ENCODE measurements around the gene ICA1L.

Gene ICA1L

DNA sequence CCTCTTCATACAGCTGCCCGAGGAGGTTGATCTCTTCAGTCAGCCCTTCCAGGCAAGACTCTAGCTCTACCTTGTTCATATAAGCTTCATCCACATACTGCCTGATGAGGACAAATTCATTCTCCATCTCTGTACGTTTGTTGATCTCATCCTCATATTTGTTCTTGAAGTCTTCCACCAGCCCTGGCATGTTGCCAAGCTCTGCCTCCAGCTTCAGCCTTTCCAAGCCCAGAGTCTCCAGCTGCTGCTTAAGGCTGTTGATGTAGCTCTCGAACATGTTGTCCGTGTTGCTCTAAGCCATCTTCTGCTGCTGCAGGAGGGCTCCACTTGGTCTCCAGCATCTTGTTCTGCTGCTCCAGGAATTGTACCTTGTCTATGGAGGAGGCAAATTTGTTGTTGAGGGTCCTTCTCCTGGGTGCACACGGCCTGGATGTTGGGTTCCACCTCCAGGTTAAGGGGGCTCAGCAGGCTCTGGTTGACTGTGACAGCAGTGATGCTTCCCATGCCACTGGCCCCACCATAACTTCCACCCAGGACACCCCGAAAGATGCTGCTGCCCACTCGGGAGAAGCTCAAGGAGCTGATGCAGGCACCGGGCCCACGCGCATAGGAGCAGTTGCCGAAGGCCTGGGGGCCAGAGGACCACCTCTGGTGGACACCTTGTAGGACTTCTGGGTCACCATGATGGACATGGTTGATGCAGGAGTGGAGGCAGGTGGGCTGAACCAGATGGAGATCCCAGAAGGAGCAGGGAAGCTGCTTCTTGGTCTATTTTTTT is 30.3 kb downstream of the ICA1L start:
- peaks cover 19% of the 10 kb centered on the region for H3K36me3 Mint-ChIP-seq (ENCODE audit: low read depth)
- H3K4me3 Mint-ChIP-seq: no peak overlapping the region
- peaks cover 10% of the 10 kb centered on the region for H3K9me3 Mint-ChIP-seq
- no peaks in the 10 kb centered on the region for H3K4me1 Mint-ChIP-seq
- no peaks in the 10 kb centered on the region for H3K27me3 Mint-ChIP-seq (ENCODE audit: low read depth)
- H3K27ac Mint-ChIP-seq: no peak overlapping the region
- TF ChIP-seq, protein P1, sequence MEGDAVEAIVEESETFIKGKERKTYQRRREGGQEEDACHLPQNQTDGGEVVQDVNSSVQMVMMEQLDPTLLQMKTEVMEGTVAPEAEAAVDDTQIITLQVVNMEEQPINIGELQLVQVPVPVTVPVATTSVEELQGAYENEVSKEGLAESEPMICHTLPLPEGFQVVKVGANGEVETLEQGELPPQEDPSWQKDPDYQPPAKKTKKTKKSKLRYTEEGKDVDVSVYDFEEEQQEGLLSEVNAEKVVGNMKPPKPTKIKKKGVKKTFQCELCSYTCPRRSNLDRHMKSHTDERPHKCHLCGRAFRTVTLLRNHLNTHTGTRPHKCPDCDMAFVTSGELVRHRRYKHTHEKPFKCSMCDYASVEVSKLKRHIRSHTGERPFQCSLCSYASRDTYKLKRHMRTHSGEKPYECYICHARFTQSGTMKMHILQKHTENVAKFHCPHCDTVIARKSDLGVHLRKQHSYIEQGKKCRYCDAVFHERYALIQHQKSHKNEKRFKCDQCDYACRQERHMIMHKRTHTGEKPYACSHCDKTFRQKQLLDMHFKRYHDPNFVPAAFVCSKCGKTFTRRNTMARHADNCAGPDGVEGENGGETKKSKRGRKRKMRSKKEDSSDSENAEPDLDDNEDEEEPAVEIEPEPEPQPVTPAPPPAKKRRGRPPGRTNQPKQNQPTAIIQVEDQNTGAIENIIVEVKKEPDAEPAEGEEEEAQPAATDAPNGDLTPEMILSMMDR (IDR thresholded peaks at IDR 0.05; ENCODE audit: unreplicated experiment in 3 of 3): no peak

DNA sequence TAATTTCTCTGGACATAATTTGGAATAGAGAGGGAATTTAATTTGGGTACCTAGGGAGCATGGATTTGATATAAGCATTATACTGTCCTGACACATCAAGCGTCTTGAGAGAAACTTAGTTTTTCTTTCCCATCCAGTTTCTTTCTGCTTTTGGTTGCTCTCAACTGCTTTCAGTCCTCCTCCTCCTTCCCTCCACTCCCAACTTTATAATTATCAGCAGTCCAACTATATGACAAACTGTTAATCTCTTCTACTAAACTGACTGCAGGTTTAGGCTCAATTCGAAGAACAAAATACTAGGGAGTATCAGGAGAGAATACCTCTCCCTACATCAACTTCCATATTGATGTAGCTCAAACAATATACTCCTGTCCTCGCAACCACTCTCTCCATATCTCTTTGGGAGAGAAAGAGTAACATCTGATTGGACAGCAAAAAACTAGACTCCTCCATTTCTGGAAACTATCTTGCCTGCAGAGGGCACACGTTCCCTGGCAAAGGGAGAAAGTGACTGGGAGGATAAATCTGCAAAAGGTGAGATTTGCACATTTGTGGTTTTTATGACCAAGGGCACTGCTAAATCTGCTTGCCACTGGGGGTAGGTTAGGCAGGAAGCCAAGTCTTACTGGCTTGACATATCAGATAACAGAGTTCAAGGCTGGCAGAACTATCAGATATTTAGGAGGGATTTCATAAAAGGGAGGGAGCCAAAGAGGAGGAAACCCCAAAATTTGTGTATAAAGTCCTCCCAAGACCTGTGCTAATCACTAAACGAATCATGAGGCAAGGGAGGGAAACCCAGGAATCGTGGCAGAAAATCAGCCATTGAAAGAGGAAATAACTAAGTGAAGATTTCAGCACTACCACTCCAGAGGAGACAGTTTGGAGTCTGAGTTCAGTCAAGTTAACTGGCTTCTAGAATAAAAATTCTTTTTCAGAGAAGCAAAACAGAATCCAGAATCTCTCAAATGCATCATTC is 40.0 kb downstream of the ICA1L start:
- TF ChIP-seq, protein P1 (IDR thresholded peaks at IDR 0.05; ENCODE audit: unreplicated experiment in 3 of 3): peak; percentile 40 to 51 (median 41)
- Mint-ChIP-seq H3K36me3 (ENCODE audit: low read depth) (no peaks in the 10 kb centered on the region), H3K27me3 (ENCODE audit: low read depth) (no peaks in the 10 kb centered on the region), H3K4me3 (no peak overlapping the region), H3K27ac (peak overlapping the region in 1 of 3 experiments; percentile 49), H3K9me3 (no peaks in the 10 kb centered on the region), H3K4me1 (peaks cover 7% of the 10 kb centered on the region)

DNA sequence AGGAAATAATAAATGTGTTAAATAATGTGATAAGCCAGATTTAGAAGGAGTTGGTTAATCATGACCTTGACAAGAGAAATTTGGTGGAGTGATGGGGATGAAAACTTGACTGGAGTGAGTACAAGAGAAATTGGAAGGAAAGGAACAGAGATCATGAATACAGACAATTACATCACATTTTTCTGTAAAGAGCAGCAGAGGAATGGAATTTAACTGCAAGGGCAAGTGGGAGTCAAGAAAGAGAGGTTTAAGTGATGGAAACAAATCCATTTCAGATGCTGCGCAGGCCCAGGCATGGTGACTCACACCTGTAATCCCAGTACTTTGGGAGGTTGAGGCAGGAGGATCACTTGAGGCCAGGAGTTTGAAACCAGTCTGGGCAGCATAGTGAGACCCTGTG is 46.7 kb downstream of the ICA1L start:
- no peak overlapping the region for H3K4me3 Mint-ChIP-seq
- no peaks in the 10 kb centered on the region for H3K9me3 Mint-ChIP-seq
- peaks cover 4% of the 10 kb centered on the region for H3K36me3 Mint-ChIP-seq (ENCODE audit: low read depth)
- no peaks in the 10 kb centered on the region for H3K27me3 Mint-ChIP-seq (ENCODE audit: low read depth)
- TF ChIP-seq, protein P1 (IDR thresholded peaks at IDR 0.05; ENCODE audit: unreplicated experiment in 3 of 3): no peak
- no peak overlapping the region for H3K27ac Mint-ChIP-seq
- H3K4me1 Mint-ChIP-seq: peaks cover 9% of the 10 kb centered on the region

DNA sequence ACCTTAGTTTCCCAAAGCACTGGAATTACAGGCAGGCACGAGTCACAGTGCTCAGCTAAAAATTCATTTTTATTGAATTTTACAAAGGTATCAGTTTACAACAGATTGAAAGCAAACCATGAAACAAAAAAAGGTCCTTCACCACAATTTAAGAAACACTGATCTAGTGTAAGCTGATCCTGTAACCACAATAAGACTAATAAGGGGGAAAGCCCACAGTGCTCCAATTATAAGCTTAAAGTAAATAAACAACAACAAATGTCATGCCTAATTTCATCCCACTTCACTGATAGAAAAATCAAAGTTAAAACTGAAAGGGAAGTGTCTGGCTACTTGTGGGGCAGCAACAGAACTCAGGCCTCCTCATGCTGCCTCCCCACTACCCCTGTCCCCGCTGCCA is 49.2 kb downstream of the ICA1L start:
- TF ChIP-seq, protein P1 (IDR thresholded peaks at IDR 0.05; ENCODE audit: unreplicated experiment in 3 of 3): no peak
- Mint-ChIP-seq H3K4me3 (no peak overlapping the region), H3K4me1 (peaks cover 14% of the 10 kb centered on the region), H3K9me3 (no peaks in the 10 kb centered on the region), H3K36me3 (ENCODE audit: low read depth) (peaks cover 4% of the 10 kb centered on the region), H3K27ac (no peak overlapping the region), H3K27me3 (ENCODE audit: low read depth) (no peaks in the 10 kb centered on the region)

DNA sequence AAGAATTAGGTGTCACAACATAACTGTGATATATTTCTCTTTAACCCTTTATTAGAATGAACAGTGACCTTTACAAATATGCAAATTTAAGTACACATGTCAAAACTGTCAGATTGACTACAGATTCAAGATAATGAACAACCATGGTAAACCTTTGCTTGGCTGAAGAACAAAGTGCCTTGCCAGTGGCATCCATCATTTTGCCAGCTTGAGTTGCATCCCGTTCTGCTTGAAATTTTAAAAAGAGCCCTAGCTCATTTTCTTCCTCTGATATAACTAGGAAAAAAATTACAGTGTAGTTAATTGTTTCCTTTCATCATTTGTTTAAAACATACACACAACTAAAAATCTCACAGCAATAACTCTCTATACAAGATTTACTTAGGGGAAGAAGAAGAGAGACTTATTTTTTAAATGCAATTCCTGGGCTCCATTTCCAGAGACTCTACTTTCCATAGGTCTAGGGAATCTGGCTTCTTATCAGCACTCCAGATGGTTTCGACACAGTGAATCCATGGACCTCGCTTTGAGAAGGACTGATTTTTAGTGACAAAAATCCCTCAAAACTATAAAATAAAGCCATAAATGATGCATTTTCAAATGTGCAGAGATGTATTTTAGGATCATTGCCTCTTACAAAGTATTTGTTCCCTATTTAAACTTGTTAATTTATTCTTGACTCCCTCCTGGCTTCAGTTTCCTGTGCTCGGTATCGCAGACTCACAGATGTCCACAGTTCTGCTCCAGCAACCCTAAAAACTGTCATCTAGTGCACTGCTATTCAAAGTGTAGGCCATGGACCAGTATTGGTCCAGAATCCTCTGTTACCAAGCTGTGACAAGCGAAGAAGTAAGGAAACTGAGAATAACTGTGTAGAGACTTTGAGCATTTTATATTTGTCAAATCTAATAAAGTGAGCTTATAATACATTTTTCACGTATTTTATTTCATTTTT is 50.1 kb downstream of the ICA1L start:
- TF ChIP-seq, protein P1 (IDR thresholded peaks at IDR 0.05; ENCODE audit: unreplicated experiment in 3 of 3): no peak
- peaks cover 4% of the 10 kb centered on the region for H3K36me3 Mint-ChIP-seq (ENCODE audit: low read depth)
- H3K4me1 Mint-ChIP-seq: peaks cover 22% of the 10 kb centered on the region
- H3K4me3 Mint-ChIP-seq: no peak overlapping the region
- H3K27me3 Mint-ChIP-seq (ENCODE audit: low read depth): no peaks in the 10 kb centered on the region
- H3K27ac Mint-ChIP-seq: peak overlapping the region in 2 of 3 experiments; percentile 4 to 30
- H3K9me3 Mint-ChIP-seq: no peaks in the 10 kb centered on the region

All from nephron (organoid).